Stimulated activated naive CD8-positive, alpha-beta T cell treated with anti-CD3 and anti-CD28 coated beads, Interleukin-15, amount 100 ng/mL, for 72 hours (primary cell): ENCODE results near the gene CSK.

Source experiments
- ATAC-seq: fragments of 150-1000 bp; cut with Tn5 transposase; 2 replicates; pipeline ENCODE4 v1.10.0; 2021; ENCODE audit warnings: mild to moderate bottlenecking, moderate library complexity
- DNase-seq, 2 donors: peaks; one replicate each; pipeline ENCODE4 v3.0.0; 2021 to 2022
- H3K27ac Mint-ChIP-seq, 2 donors: one replicate each; pipeline ENCODE4 v1.8.0; 2022; ENCODE audit warnings: mild to moderate bottlenecking in 2 of 2, mixed read lengths in 2 of 2, moderate library complexity in 2 of 2
- H3K27me3 Mint-ChIP-seq: one replicate; pipeline ENCODE4 v1.8.0; 2022; ENCODE audit warnings: mixed read lengths
- H3K4me1 Mint-ChIP-seq: one replicate; pipeline ENCODE4 v1.8.0; 2022; ENCODE audit warnings: mild to moderate bottlenecking, mixed read lengths
- H3K4me3 Mint-ChIP-seq, 2 donors: one replicate each; pipeline ENCODE4 v1.8.0; 2022; ENCODE audit warnings: mild to moderate bottlenecking in 2 of 2, mixed read lengths in 2 of 2, moderate library complexity in 1 of 2
- H3K9me3 Mint-ChIP-seq, 2 donors: one replicate each; pipeline ENCODE4 v1.8.0; 2022; ENCODE audit warnings: mixed read lengths in 2 of 2

CSK gene

GRCh38 chr15:74800559-74801094 lies 18.7 kb downstream of the CSK start:
- no peak for DNase-seq
- no peak overlapping the region for H3K4me3 Mint-ChIP-seq
- H3K4me1 Mint-ChIP-seq: peaks cover 65% of the 10 kb centered on the region
- no peak for ATAC-seq
- no peak overlapping the region for H3K27ac Mint-ChIP-seq
- no peaks in the 10 kb centered on the region for H3K27me3 Mint-ChIP-seq
- H3K9me3 Mint-ChIP-seq: no peaks in the 10 kb centered on the region

GRCh38 chr15:74801311-74801997 lies 19.6 kb downstream of the CSK start:
- H3K9me3 Mint-ChIP-seq: no peaks in the 10 kb centered on the region

GRCh38 chr15:74802290-74802689 lies 20.4 kb downstream of the CSK start:
- H3K27ac Mint-ChIP-seq: peak overlapping the region in 1 of 2 donors; percentile 76
- H3K4me3 Mint-ChIP-seq: no peak overlapping the region
- peaks cover 62% of the 10 kb centered on the region for H3K4me1 Mint-ChIP-seq
- no peaks in the 10 kb centered on the region for H3K9me3 Mint-ChIP-seq
- no peaks in the 10 kb centered on the region for H3K27me3 Mint-ChIP-seq
- DNase-seq (no peak), ATAC-seq (no peak)

More at GRCh38 chr15:74801311-74801997, 19.6 kb downstream of the CSK start:
- ATAC-seq (no peak), DNase-seq (no peak)
- peak overlapping the region in 1 of 2 donors; percentile 78 for H3K27ac Mint-ChIP-seq
- H3K4me3 Mint-ChIP-seq: no peak overlapping the region
- H3K4me1 Mint-ChIP-seq: peaks cover 60% of the 10 kb centered on the region
- H3K27me3 Mint-ChIP-seq: no peaks in the 10 kb centered on the region

GRCh38 chr15:74802862-74803447 lies 21.1 kb downstream of the CSK start:
- H3K4me1 Mint-ChIP-seq: peaks cover 62% of the 10 kb centered on the region
- H3K27ac Mint-ChIP-seq: peak overlapping the region in 1 of 2 donors; percentile 45
- DNase-seq (no peak), ATAC-seq (no peak)
- H3K27me3 Mint-ChIP-seq: no peaks in the 10 kb centered on the region
- no peak overlapping the region for H3K4me3 Mint-ChIP-seq
- H3K9me3 Mint-ChIP-seq: no peaks in the 10 kb centered on the region

- Mint-ChIP-seq H3K27me3 (no peaks in the 10 kb centered on the region), H3K27ac (peak overlapping the region in 1 of 2 donors; percentile 42)
- no peak for ATAC-seq
These were observed 23.1 kb downstream of the CSK start for GRCh38 chr15:74804935-74805334.

GRCh38 chr15:74807282-74807681 lies 25.4 kb downstream of the CSK start:
- H3K27me3 Mint-ChIP-seq: no peaks in the 10 kb centered on the region
- peaks cover 45% of the 10 kb centered on the region for H3K4me1 Mint-ChIP-seq
- DNase-seq (no peak), ATAC-seq (peak; percentile 16)
- no peak overlapping the region for H3K4me3 Mint-ChIP-seq
- H3K27ac Mint-ChIP-seq: peak overlapping the region in 1 of 2 donors; percentile 64
- H3K9me3 Mint-ChIP-seq: no peaks in the 10 kb centered on the region

More at GRCh38 chr15:74804935-74805334, 23.1 kb downstream of the CSK start:
- Mint-ChIP-seq H3K4me1 (peaks cover 57% of the 10 kb centered on the region), H3K4me3 (no peak overlapping the region), H3K9me3 (no peaks in the 10 kb centered on the region)
- no peak for DNase-seq

GRCh38 chr15:74808078-74808839 lies 26.4 kb downstream of the CSK start:
- Mint-ChIP-seq H3K27ac (peak overlapping the region in 1 of 2 donors; percentile 77), H3K27me3 (no peaks in the 10 kb centered on the region), H3K4me1 (peaks cover 40% of the 10 kb centered on the region), H3K4me3 (no peak overlapping the region), H3K9me3 (no peaks in the 10 kb centered on the region)
- DNase-seq (no peak), ATAC-seq (no peak)

- H3K4me3 Mint-ChIP-seq: peak overlapping the region in 1 of 2 donors; percentile 7
- ATAC-seq: peak; percentile 33
- peaks cover 38% of the 10 kb centered on the region for H3K4me1 Mint-ChIP-seq
- no peak for DNase-seq
- no peaks in the 10 kb centered on the region for H3K9me3 Mint-ChIP-seq
- H3K27ac Mint-ChIP-seq: peak overlapping the region; percentile 4 to 89
- no peaks in the 10 kb centered on the region for H3K27me3 Mint-ChIP-seq
These were observed 27.0 kb downstream of the CSK start for GRCh38 chr15:74808840-74809229.

- peaks cover 35% of the 10 kb centered on the region for H3K4me1 Mint-ChIP-seq
- H3K4me3 Mint-ChIP-seq: peak overlapping the region in 1 of 2 donors; percentile 7
- peak overlapping the region; percentile 20 to 89 for H3K27ac Mint-ChIP-seq
- H3K9me3 Mint-ChIP-seq: no peaks in the 10 kb centered on the region
- DNase-seq (no peak), ATAC-seq (peak; percentile 5)
- no peaks in the 10 kb centered on the region for H3K27me3 Mint-ChIP-seq
These were observed 27.4 kb downstream of the CSK start for GRCh38 chr15:74809242-74809641.

- peaks cover 33% of the 10 kb centered on the region for H3K4me1 Mint-ChIP-seq
- ATAC-seq (no peak), DNase-seq (no peak)
- H3K9me3 Mint-ChIP-seq: no peaks in the 10 kb centered on the region
- no peak overlapping the region for H3K4me3 Mint-ChIP-seq
- no peaks in the 10 kb centered on the region for H3K27me3 Mint-ChIP-seq
- H3K27ac Mint-ChIP-seq: no peak overlapping the region
These were observed 28.1 kb downstream of the CSK start for GRCh38 chr15:74809956-74810355.

- peak within 1 kb of the TSS; percentile 40 to 74 for H3K27ac Mint-ChIP-seq
- no peak for ATAC-seq
- H3K27me3 Mint-ChIP-seq: peaks cover 6% of the 10 kb centered on the region
These were observed 30.7 kb downstream of the CSK start, which contains the start of gene LMAN1L for GRCh38 chr15:74812533-74812932. Gene LMAN1L (plus strand): TSS chr15:74812835. CDS start chr15:74812855, 20 bp downstream.

GRCh38 chr15:74815121-74815934 lies 33.4 kb downstream of the CSK start:
- Mint-ChIP-seq H3K27ac (peak overlapping the region; percentile 0 to 43), H3K4me1 (peaks cover 18% of the 10 kb centered on the region), H3K4me3 (no peak overlapping the region), H3K9me3 (no peaks in the 10 kb centered on the region), H3K27me3 (peaks cover 9% of the 10 kb centered on the region)
- ATAC-seq (no peak), DNase-seq (no peak)

More at GRCh38 chr15:74812533-74812932, 30.7 kb downstream of the CSK start, which contains the start of gene LMAN1L:
- DNase-seq: no peak
- Mint-ChIP-seq H3K4me3 (no peak within 1 kb of the TSS), H3K4me1 (peaks cover 19% of the 10 kb centered on the region), H3K9me3 (no peaks in the 10 kb centered on the region)

- ATAC-seq (no peak), DNase-seq (no peak)
- H3K27ac Mint-ChIP-seq: peak overlapping the region in 1 of 2 donors; percentile 42
- H3K27me3 Mint-ChIP-seq: peaks cover 9% of the 10 kb centered on the region
- H3K4me1 Mint-ChIP-seq: peaks cover 18% of the 10 kb centered on the region
- no peak overlapping the region for H3K4me3 Mint-ChIP-seq
- H3K9me3 Mint-ChIP-seq: no peaks in the 10 kb centered on the region
These were observed 34.1 kb downstream of the CSK start for GRCh38 chr15:74815961-74816360.

- no peak for ATAC-seq
- H3K27ac Mint-ChIP-seq: peak overlapping the region in 1 of 2 donors; percentile 95
- H3K4me1 Mint-ChIP-seq: peaks cover 18% of the 10 kb centered on the region
These were observed 34.9 kb downstream of the CSK start for GRCh38 chr15:74816624-74817369.

More at GRCh38 chr15:74816624-74817369, 34.9 kb downstream of the CSK start:
- no peak for DNase-seq
- Mint-ChIP-seq H3K9me3 (no peaks in the 10 kb centered on the region), H3K4me3 (no peak overlapping the region), H3K27me3 (peaks cover 9% of the 10 kb centered on the region)
